Measurements from ENCODE around the gene OLFM4. TPM values are rescaled to one million over a fixed set of nuclear protein-coding genes. Genes with fewer than 3 reads are reported as not detected.

OLFM4 gene
- polyA plus RNA-seq, 3 donors: not detected

DNA sequence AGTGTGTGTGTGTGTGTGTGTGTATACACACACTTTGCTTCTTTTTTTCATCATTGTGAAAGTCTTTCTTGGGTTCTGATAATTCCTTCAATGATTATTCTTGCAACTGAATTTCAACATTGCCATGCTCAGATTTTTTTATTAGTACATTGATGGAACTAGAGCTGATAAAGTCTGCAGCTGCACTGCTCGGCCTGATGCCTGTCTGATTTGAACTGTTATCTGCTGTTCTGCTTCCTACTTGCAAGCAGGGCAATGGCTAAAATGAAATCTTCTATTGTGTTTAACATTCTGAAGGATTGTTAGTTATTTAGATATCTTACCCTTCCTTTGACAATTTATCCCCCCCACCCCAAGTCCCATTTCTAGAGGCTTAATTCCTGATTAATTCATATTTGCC lies 61.3 kb downstream of the OLFM4 start:
- no peaks in the 10 kb centered on the region for H3K36me3 ChIP-seq (replicated peaks in 1 of 2; ENCODE audit: control insufficient read depth in 1 of 2, insufficient read depth in 2 of 2, low read length in 2 of 2)
- H3K4me2 ChIP-seq (replicated peaks; ENCODE audit: extremely low read depth, low read length, poor library complexity, severe bottlenecking): no peak overlapping the region
- no peak overlapping the region for H2AFZ ChIP-seq (ENCODE audit: insufficient read depth, low read depth, low read length, poor library complexity, severe bottlenecking)
- no CpG with 5 or more reads among the region's 1 CpG for WGBS (ENCODE audit: insufficient coverage)
- no peak overlapping the region for H3K9ac ChIP-seq (ENCODE audit: insufficient read depth, low read length, poor library complexity, severe bottlenecking)
- no peaks in the 10 kb centered on the region for H3K27me3 ChIP-seq (ENCODE audit: control insufficient read depth in 2 of 2, insufficient read depth in 2 of 2, low read length in 2 of 2)
- DNase-seq: no peak
- H3K4me1 ChIP-seq (ENCODE audit: control insufficient read depth in 1 of 2, insufficient read depth in 2 of 2, low read length in 2 of 2): no peaks in the 10 kb centered on the region
- H3K36me3 Mint-ChIP-seq: no peaks in the 10 kb centered on the region
- H3K27ac Mint-ChIP-seq: no peak overlapping the region
- H3K4me3 ChIP-seq (replicated peaks in 1 of 3; ENCODE audit: low read depth in 2 of 3, low read length in 3 of 3): no peak overlapping the region
- intact Hi-C loops (cut with micrococcal nuclease): no loop called here
- H3K27me3 Mint-ChIP-seq (ENCODE audit: low read depth in 3 of 3): peaks cover 0 to 2% (median 1%) of the 10 kb centered on the region in 3 donors
- peaks cover 0 to 6% (median 0%) of the 10 kb centered on the region in 7 donors for H3K9me3 Mint-ChIP-seq
- no peaks in the 10 kb centered on the region for H3K79me2 ChIP-seq (ENCODE audit: insufficient read depth, low read length)
- H3K27ac ChIP-seq (ENCODE audit: low read depth in 1 of 2, low read length in 2 of 2): no peak overlapping the region
- H3K4me1 Mint-ChIP-seq: no peaks in the 10 kb centered on the region
- H4K20me1 ChIP-seq (ENCODE audit: insufficient read depth, low read length): no peaks in the 10 kb centered on the region
- H3K4me3 Mint-ChIP-seq: no peak overlapping the region
- no peaks in the 10 kb centered on the region for H3K9me3 ChIP-seq (replicated peaks in 1 of 2; ENCODE audit: control insufficient read depth in 1 of 2, insufficient read depth in 1 of 2, low read length in 2 of 2)
- TF ChIP-seq, protein P1, sequence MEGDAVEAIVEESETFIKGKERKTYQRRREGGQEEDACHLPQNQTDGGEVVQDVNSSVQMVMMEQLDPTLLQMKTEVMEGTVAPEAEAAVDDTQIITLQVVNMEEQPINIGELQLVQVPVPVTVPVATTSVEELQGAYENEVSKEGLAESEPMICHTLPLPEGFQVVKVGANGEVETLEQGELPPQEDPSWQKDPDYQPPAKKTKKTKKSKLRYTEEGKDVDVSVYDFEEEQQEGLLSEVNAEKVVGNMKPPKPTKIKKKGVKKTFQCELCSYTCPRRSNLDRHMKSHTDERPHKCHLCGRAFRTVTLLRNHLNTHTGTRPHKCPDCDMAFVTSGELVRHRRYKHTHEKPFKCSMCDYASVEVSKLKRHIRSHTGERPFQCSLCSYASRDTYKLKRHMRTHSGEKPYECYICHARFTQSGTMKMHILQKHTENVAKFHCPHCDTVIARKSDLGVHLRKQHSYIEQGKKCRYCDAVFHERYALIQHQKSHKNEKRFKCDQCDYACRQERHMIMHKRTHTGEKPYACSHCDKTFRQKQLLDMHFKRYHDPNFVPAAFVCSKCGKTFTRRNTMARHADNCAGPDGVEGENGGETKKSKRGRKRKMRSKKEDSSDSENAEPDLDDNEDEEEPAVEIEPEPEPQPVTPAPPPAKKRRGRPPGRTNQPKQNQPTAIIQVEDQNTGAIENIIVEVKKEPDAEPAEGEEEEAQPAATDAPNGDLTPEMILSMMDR (IDR thresholded peaks at IDR 0.05): no peak

DNA sequence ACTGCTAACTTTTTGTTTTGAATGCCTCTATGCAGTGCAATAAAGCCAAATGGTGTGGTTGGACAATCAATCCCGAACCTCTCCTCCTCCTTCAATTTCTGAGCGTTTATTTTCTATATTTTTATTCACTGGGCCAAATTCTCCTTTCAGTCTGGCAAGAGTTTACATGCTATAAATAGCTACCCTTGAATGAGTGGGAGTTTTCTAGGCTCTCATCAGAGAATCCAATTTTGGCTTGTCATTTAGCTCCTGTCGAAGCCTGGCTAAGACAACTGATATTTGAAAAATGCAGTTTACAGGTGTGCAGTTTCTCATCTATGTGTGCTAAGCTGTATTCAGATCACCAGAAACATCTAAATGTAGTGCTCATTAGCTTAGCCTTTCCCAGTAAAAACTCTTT lies 61.8 kb downstream of the OLFM4 start:
- Histone ChIP-seq H3K79me2 (ENCODE audit: insufficient read depth, low read length) (no peaks in the 10 kb centered on the region), H3K27ac (ENCODE audit: low read depth in 1 of 2, low read length in 2 of 2) (no peak overlapping the region), H3K36me3 (replicated peaks in 1 of 2; ENCODE audit: control insufficient read depth in 1 of 2, insufficient read depth in 2 of 2, low read length in 2 of 2) (no peaks in the 10 kb centered on the region), H2AFZ (ENCODE audit: insufficient read depth, low read depth, low read length, poor library complexity, severe bottlenecking) (no peak overlapping the region), H3K4me2 (replicated peaks; ENCODE audit: extremely low read depth, low read length, poor library complexity, severe bottlenecking) (no peak overlapping the region), H3K9ac (ENCODE audit: insufficient read depth, low read length, poor library complexity, severe bottlenecking) (no peak overlapping the region), H3K4me3 (replicated peaks in 1 of 3; ENCODE audit: low read depth in 2 of 3, low read length in 3 of 3) (no peak overlapping the region), H4K20me1 (ENCODE audit: insufficient read depth, low read length) (no peaks in the 10 kb centered on the region), H3K4me1 (ENCODE audit: control insufficient read depth in 1 of 2, insufficient read depth in 2 of 2, low read length in 2 of 2) (no peaks in the 10 kb centered on the region), H3K27me3 (ENCODE audit: control insufficient read depth in 2 of 2, insufficient read depth in 2 of 2, low read length in 2 of 2) (no peaks in the 10 kb centered on the region), H3K9me3 (replicated peaks in 1 of 2; ENCODE audit: control insufficient read depth in 1 of 2, insufficient read depth in 1 of 2, low read length in 2 of 2) (no peaks in the 10 kb centered on the region)
- WGBS (ENCODE audit: insufficient coverage): no CpG with 5 or more reads among the region's 3 CpGs
- no peaks in the 10 kb centered on the region for H3K36me3 Mint-ChIP-seq
- no peak overlapping the region for H3K27ac Mint-ChIP-seq
- no peak for DNase-seq
- peaks cover 0 to 1% (median 0%) of the 10 kb centered on the region in 3 donors for H3K27me3 Mint-ChIP-seq (ENCODE audit: low read depth in 3 of 3)
- TF ChIP-seq, protein P1 (IDR thresholded peaks at IDR 0.05): no peak
- intact Hi-C loops (cut with micrococcal nuclease): no loop called here
- no peaks in the 10 kb centered on the region for H3K4me1 Mint-ChIP-seq
- H3K9me3 Mint-ChIP-seq: peaks cover 0 to 6% (median 0%) of the 10 kb centered on the region in 7 donors
- no peak overlapping the region for H3K4me3 Mint-ChIP-seq
